Measurements from ENCODE around the gene ZAP70. TPM values are rescaled to one million over a fixed set of nuclear protein-coding genes. Genes with fewer than 3 reads are reported as not detected.

Gene ZAP70
- total and polyA plus RNA-seq, 2 of the 13 experiments (the other 11 are each of a cell fraction or from before 2014, with no cell fraction given), result 0.51 to 4.0 TPM

GRCh38 chr2:97698530-97698929 lies 14.8 kb upstream of the ZAP70 start:
- Histone ChIP-seq H3K4me3 (replicated peaks in 1 of 3; ENCODE audit: insufficient read depth in 1 of 3, low read depth in 2 of 3, low read length in 3 of 3) (no peak overlapping the region), H3K4me1 (ENCODE audit: insufficient read depth, low read length) (peaks cover 13% of the 10 kb centered on the region; the same call in 1 of the 2 replicates), H3K27ac (ENCODE audit: extremely low read length, insufficient read depth, low read length) (no peak overlapping the region), H2AFZ (ENCODE audit: low read length) (no peak overlapping the region), H3K9ac (ENCODE audit: insufficient read depth, low read depth, low read length) (no peak overlapping the region), H4K20me1 (ENCODE audit: insufficient read depth, low read length) (no peaks in the 10 kb centered on the region), H3K9me3 (ENCODE audit: low read length) (no peaks in the 10 kb centered on the region), H3K79me2 (ENCODE audit: insufficient read depth, low read length) (no peaks in the 10 kb centered on the region), H3K36me3 (replicated peaks in 1 of 2; ENCODE audit: control insufficient read depth in 1 of 2, insufficient read depth in 2 of 2, low read length in 2 of 2) (no peaks in the 10 kb centered on the region), H3K4me2 (ENCODE audit: low read depth, low read length) (no peak overlapping the region), H3K27me3 (ENCODE audit: control insufficient read depth in 1 of 2, insufficient read depth in 2 of 2, low read length in 2 of 2) (no peaks in the 10 kb centered on the region)
- FAIRE-seq, result no peak
- DNase-seq (ENCODE audit: low spot score), result no peak
- no TSS peak for BruUV-seq (replicated peaks)
- in situ Hi-C loops (cut with HindIII; ENCODE audit: extremely low pct_ligation_motif_present, low pct_unique_long_range_greater_than_20kb) (no loop called here), intact Hi-C loops (cut with micrococcal nuclease; ENCODE audit: unreplicated experiment) (no loop called here)
- WGBS (ENCODE audit: low lambda C conversion rate), result 38% methylated on average over 4 of the region's 4 CpGs
- ChIA-PET POLR2A (interaction anchor here (1.9 to 3.3 kb wide), 2 partner anchors 34 to 108 kb away, joined by 6 to 13 read pairs; partner anchors contain the start of gene ACTR1B), CTCF (ENCODE audit: low intra/inter-chr PET ratio, low total read pairs) (interaction anchor here (6.4 kb wide), 1 partner anchor 107 kb away, joined by 267 read pairs; no protein-coding TSS in a partner anchor)
- ATAC-seq, result no peak
- TF ChIP-seq ZKSCAN1 (IDR thresholded peaks at IDR 0.05; ENCODE audit: low read length) (no peak), SP140L (CRISPR knock-in tag; IDR thresholded peaks at IDR 0.05; ENCODE audit: borderline replicate concordance) (no peak), ZNF292 (CRISPR knock-in tag; IDR thresholded peaks at IDR 0.05; ENCODE audit: borderline replicate concordance, low read depth) (no peak), ZBTB10 (CRISPR knock-in tag; IDR thresholded peaks at IDR 0.05; ENCODE audit: borderline replicate concordance) (no peak), ATF2 (CRISPR knock-in tag; IDR thresholded peaks at IDR 0.05) (no peak), BRCA1 (CRISPR knock-in tag; IDR thresholded peaks at IDR 0.05) (no peak), CBX1 (IDR thresholded peaks at IDR 0.05; ENCODE audit: low read depth) (no peak), FOXC1 (CRISPR knock-in tag; IDR thresholded peaks at IDR 0.05; ENCODE audit: borderline replicate concordance) (no peak), ADNP (CRISPR knock-in tag; IDR thresholded peaks at IDR 0.05) (no peak), PATZ1 (CRISPR knock-in tag; IDR thresholded peaks at IDR 0.05) (no peak), MXI1 (IDR thresholded peaks at IDR 0.05; ENCODE audit: borderline replicate concordance, low read depth, low read length) (no peak), HOXD1 (CRISPR knock-in tag; IDR thresholded peaks at IDR 0.05) (no peak), TFE3 (CRISPR knock-in tag; IDR thresholded peaks at IDR 0.05) (no peak), RNF219 (CRISPR knock-in tag; IDR thresholded peaks at IDR 0.05) (no peak), NR0B2 (CRISPR knock-in tag; IDR thresholded peaks at IDR 0.05) (no peak)
